Calu3 (cell line): ENCODE data around the gene SLC37A3. TPM values are rescaled to one million over a fixed set of nuclear protein-coding genes. Genes with fewer than 3 reads are reported as not detected.

Experiments
- BruUV-seq: library from RNA; stranded (reverse); fragments of 400-500 nt; replicated peaks from 2 replicates; lab custom pipeline; 2021; lab: Mats Ljungman, UMichigan
- CTCF ChIA-PET: fragments of 300-600 bp; sonication (Branson Sonifier 250); formaldehyde crosslinking; loops from one replicate; lab custom pipeline; 2022; ENCODE audit warnings: antibody characterized with exemption; lab: Charles Lee
- DNase-seq: peaks from one replicate; pipeline ENCODE4 v3.0.0; 2022
- H3K27ac Mint-ChIP-seq: one replicate; pipeline ENCODE4 v1.8.0; 2022; ENCODE audit warnings: mixed read lengths; ENCODE audit not compliant: unreplicated experiment
- H3K27me3 Mint-ChIP-seq: one replicate; pipeline ENCODE4 v1.8.0; 2022; ENCODE audit warnings: mixed read lengths; ENCODE audit not compliant: unreplicated experiment
- H3K36me3 Mint-ChIP-seq: one replicate; pipeline ENCODE4 v1.8.0; 2022; ENCODE audit warnings: mild to moderate bottlenecking, moderate library complexity, mixed read lengths; ENCODE audit not compliant: insufficient read depth, unreplicated experiment
- H3K4me1 Mint-ChIP-seq: one replicate; pipeline ENCODE4 v1.8.0; 2022; ENCODE audit warnings: mild to moderate bottlenecking, low read depth, mixed read lengths; ENCODE audit not compliant: unreplicated experiment
- H3K4me3 Mint-ChIP-seq: one replicate; pipeline ENCODE4 v1.8.0; 2022; ENCODE audit warnings: mild to moderate bottlenecking, low read depth, moderate library complexity, mixed read lengths; ENCODE audit not compliant: unreplicated experiment
- H3K9me3 Mint-ChIP-seq: one replicate; pipeline ENCODE4 v1.8.0; 2022; ENCODE audit warnings: low read depth, mixed read lengths; ENCODE audit not compliant: unreplicated experiment
- CTCF ChIP-seq: fragments of 200-600 bp; IDR thresholded peaks from one replicate; pipeline ENCODE4 v1.8.0; 2022; ENCODE audit warnings: antibody characterized with exemption; ENCODE audit not compliant: unreplicated experiment
- intact Hi-C: fragments of 100-400 bp; cut with micrococcal nuclease; formaldehyde crosslinking; loops from one replicate; pipeline ENCODE4 v1.10.0; 2022; ENCODE audit not compliant: unreplicated experiment
- total RNA-seq: library from RNA; stranded (reverse); gene quantifications from 2 replicates; pipeline ENCODE4 v1.2.3, GENCODE V29; 2022

The SLC37A3 gene
- total RNA-seq, 1 experiment from 2014 or later: 65.2 TPM

- Mint-ChIP-seq H3K4me1 (no peaks in the 10 kb centered on the region), H3K4me3 (no peak overlapping the region), H3K27me3 (no peaks in the 10 kb centered on the region), H3K9me3 (no peaks in the 10 kb centered on the region), H3K36me3 (peaks cover 6% of the 10 kb centered on the region), H3K27ac (no peak overlapping the region)
- BruUV-seq: no TSS peak
- DNase-seq: no peak
- CTCF ChIA-PET: no interaction called here
- no peak for TF ChIP-seq CTCF
- intact Hi-C loops: no loop called here
Observed at GRCh38 chr7:140390466-140391190, 7.7 kb downstream of the SLC37A3 start.

GRCh38 chr7:140390034-140390433 is 8.3 kb downstream of the SLC37A3 start:
- no peak for TF ChIP-seq CTCF
- peaks cover 6% of the 10 kb centered on the region for H3K36me3 Mint-ChIP-seq
- no TSS peak for BruUV-seq
- H3K9me3 Mint-ChIP-seq: no peaks in the 10 kb centered on the region
- no peak for DNase-seq
- CTCF ChIA-PET: no interaction called here
- no peaks in the 10 kb centered on the region for H3K4me1 Mint-ChIP-seq
- no peaks in the 10 kb centered on the region for H3K27me3 Mint-ChIP-seq
- H3K4me3 Mint-ChIP-seq: no peak overlapping the region
- intact Hi-C loops: no loop called here
- no peak overlapping the region for H3K27ac Mint-ChIP-seq

- intact Hi-C loops: no loop called here
- H3K4me1 Mint-ChIP-seq: no peaks in the 10 kb centered on the region
- peaks cover 6% of the 10 kb centered on the region for H3K36me3 Mint-ChIP-seq
- no peak overlapping the region for H3K27ac Mint-ChIP-seq
- TF ChIP-seq CTCF: no peak
- H3K9me3 Mint-ChIP-seq: no peaks in the 10 kb centered on the region
- no peaks in the 10 kb centered on the region for H3K27me3 Mint-ChIP-seq
- H3K4me3 Mint-ChIP-seq: no peak overlapping the region
- CTCF ChIA-PET: no interaction called here
- BruUV-seq: no TSS peak
- no peak for DNase-seq
Observed at GRCh38 chr7:140389445-140389844, 8.9 kb downstream of the SLC37A3 start.

- Mint-ChIP-seq H3K27me3 (no peaks in the 10 kb centered on the region), H3K4me3 (no peak overlapping the region), H3K36me3 (peaks cover 15% of the 10 kb centered on the region), H3K27ac (no peak overlapping the region), H3K9me3 (no peaks in the 10 kb centered on the region), H3K4me1 (no peaks in the 10 kb centered on the region)
- DNase-seq: no peak
- no peak for TF ChIP-seq CTCF
- intact Hi-C loops: no loop called here
- CTCF ChIA-PET: interaction anchor here (0.5 kb wide), 1 partner anchor 13 kb away, joined by 8 read pairs; the partner anchor contains the start of gene SLC37A3
- no TSS peak for BruUV-seq
Observed at GRCh38 chr7:140384894-140385545, 13.3 kb downstream of the SLC37A3 start.
